Motor neuron (in vitro differentiated cells): Measurements from ENCODE around the gene CDH4. TPM values are rescaled to one million over a fixed set of nuclear protein-coding genes. Genes with fewer than 3 reads are reported as not detected.

Source experiments
- ATAC-seq, 8 experiments: fragments of 200-7000 bp; cut with Tn5 transposase; replicated peaks in 6 of 8; 2 replicates each; pipeline ENCODE4 v1.8.0; 2021; ENCODE audit warnings: mild to moderate bottlenecking in 8 of 8, moderate library complexity in 8 of 8
- H3K27ac ChIP-seq, 2 donors: fragments of 250-450 bp; sonication (Bioruptor Pico); 2 replicates each; pipeline ENCODE4 v1.9.0; 2021; ENCODE audit warnings: antibody characterized with exemption in 2 of 2, mild to moderate bottlenecking in 2 of 2, moderate library complexity in 1 of 2
- H3K4me1 ChIP-seq, 2 donors: fragments of 250-450 bp; sonication (Bioruptor Pico); replicated peaks in 1 of 2; 2 replicates each; pipeline ENCODE4 v1.6.1; 2021; ENCODE audit warnings: antibody characterized with exemption in 2 of 2, mild to moderate bottlenecking in 2 of 2, moderate library complexity in 1 of 2
- H3K4me3 ChIP-seq, 5 donors: fragments of 250-450 bp; sonication (Bioruptor Pico); 2 replicates each; pipeline ENCODE4 v1.9.0; 2021; ENCODE audit warnings: antibody characterized with exemption in 5 of 5, mild to moderate bottlenecking in 5 of 5, moderate library complexity in 4 of 5
- WGBS, 10 experiments: fragments of 450-650 bp; shearing (Covaris generic); methylation state at CpG; one replicate each; pipeline ENCODE4 v1.0.0; 2022; 5-methylcytosine and 5-hydroxymethylcytosine counted together
- in situ Hi-C, 9 experiments: fragments of 400-800 bp; cut with MboI; loops; one replicate each; pipeline ENCODE4 v1.15.0; 2021; ENCODE audit warnings: low sequenced_read_pairs in 9 of 9, low pct_unique_long_range_greater_than_20kb in 2 of 9; ENCODE audit not compliant: unreplicated experiment in 9 of 9
- total RNA-seq, 8 experiments: library from RNA; unstranded; fragments of 300-600 nt; gene quantifications; 2 replicates each; pipeline versions ENCODE4 v1.2.3 to v1.2.4, GENCODE V29; 2022

Gene CDH4
- total RNA-seq, 8 experiments from 2014 or later, result 2.4 to 41.6 (median 12.9) TPM

DNA sequence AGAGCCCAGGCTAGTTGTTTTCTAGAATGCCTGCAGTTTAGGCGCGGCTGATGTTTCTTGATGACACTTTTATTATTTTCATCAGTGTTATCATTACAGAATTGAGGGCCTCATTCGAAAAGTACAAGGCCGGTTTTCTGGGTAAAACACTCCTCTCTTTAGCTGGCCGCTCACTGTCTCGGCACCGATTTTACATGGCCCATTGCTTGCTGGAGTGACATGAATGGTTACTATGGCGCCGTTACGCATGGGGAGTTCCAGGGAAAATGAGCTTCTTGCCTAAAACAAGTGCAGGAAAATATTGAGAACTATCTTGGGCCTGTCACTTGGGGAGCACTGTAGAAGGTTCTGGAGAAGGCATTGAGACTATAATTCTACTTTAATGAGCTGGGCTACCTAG, 317.8 kb downstream of the CDH4 start:
- in situ Hi-C loops, result no loop called here
- peak in 5 of 8 experiments; percentile 41 to 74 (median 71) for ATAC-seq
- peaks cover 36 to 38% of the 10 kb centered on the region in 2 donors for H3K4me1 ChIP-seq
- 12 to 88% (median 31%) methylated on average over 3 to 10 of the region's 10 CpGs; no CpG with 5 or more reads in 2 of the 10 experiments for WGBS, 10 experiments
- no peak overlapping the region for H3K4me3 ChIP-seq
- H3K27ac ChIP-seq, result no peak overlapping the region

- WGBS, 10 experiments, result 26 to 100% (median 73%) methylated on average over 1 to 7 of the region's 14 CpGs; no CpG with 5 or more reads in 3 of the 10 experiments
- ATAC-seq, result peak in 1 of 8 experiments; percentile 28
- in situ Hi-C loops, result no loop called here
- H3K4me3 ChIP-seq, result no peak overlapping the region
- no peak overlapping the region for H3K27ac ChIP-seq
- H3K4me1 ChIP-seq, result peaks cover 36 to 38% of the 10 kb centered on the region in 2 donors
These were observed 318.7 kb downstream of the CDH4 start for GRCh38 chr20:61570646-61571195.

DNA sequence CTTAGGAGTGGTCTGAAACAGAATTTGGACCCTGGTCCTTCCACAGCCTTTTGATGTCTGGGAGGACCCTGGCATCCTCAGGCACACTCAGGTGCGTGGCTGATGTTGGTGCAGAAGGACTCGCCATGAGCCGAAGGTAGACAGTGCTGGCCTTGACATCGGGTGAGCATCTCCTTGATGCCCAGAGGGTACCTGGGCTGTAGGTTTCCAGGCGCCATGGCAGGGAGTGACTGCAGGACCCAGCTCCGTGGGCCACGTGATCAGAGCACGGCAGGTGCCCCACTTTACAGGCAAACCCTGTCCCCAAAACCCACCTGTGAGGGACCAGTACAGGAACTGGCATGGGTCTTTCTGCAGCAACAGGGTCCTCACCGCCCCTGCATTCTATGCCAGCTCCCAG, 319.2 kb downstream of the CDH4 start:
- Histone ChIP-seq H3K4me3 (no peak overlapping the region), H3K27ac (no peak overlapping the region), H3K4me1 (peaks cover 36 to 38% of the 10 kb centered on the region in 2 donors)
- ATAC-seq, result no peak
- in situ Hi-C loops, result no loop called here
- WGBS, 10 experiments, result 40 to 100% (median 100%) methylated on average over 1 to 3 of the region's 9 CpGs; no CpG with 5 or more reads in 7 of the 10 experiments

DNA sequence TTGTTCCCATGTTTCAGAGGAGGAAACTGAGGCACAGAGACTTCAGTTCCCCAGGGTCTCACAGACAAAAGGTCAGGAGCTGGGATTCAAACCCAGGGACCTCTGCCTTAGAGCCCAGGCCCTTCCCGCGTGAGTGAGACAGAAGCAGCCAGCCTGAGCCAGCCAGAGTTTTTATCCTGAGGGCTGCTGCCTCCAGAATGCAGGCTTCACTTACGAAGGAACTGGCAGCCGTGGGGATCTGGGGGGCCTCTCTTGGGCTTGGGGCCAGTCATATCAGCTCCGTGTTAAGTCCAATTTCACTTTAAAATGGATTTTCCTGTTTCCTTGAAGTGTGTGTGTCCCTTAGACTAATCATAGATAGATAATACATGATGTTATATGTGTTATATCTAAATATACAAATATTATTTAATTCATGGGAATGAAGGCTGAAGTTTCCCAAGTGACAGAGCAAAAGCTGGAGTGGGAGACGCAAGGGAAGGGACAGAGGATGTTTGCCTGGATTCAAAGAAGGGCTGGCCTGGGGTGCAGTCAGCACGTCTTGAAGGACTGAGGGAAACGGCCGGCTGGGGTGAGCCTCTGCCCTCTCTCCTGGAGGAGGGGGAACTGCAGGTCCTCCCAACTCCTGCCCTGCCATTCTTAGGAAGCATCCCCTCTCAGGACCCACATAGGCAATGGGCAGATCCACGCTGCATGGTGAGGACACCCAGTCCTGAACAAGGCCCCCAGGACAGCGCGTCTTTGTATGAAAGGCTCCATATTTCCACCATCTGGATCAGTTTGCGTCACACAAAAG, 320.1 kb downstream of the CDH4 start:
- WGBS, 10 experiments, result 34 to 100% (median 75%) methylated on average over 1 to 10 of the region's 13 CpGs; no CpG with 5 or more reads in 2 of the 10 experiments
- Histone ChIP-seq H3K4me3 (no peak overlapping the region), H3K4me1 (peaks cover 28 to 33% of the 10 kb centered on the region in 2 donors), H3K27ac (no peak overlapping the region)
- in situ Hi-C loops, result no loop called here
- ATAC-seq, result peak in 4 of 8 experiments; percentile 37 to 43 (median 40)

DNA sequence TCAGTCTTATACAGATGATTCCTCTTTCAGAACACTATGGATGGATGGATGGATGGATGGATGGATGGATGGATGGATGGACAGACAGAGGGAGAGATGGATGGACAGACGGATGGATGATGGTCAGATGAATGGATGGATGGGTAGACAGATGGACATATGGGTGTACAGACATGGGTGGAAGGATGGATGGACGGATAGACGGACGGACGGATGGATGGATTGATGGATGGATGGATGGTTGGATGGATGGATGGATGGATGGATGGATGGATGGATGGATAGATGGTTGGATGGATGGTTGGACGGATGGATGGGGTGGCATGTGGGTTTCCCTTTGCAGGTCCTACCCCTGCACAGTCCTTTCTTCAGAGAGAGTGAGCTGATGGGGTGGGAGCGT, 320.7 kb downstream of the CDH4 start:
- H3K27ac ChIP-seq, result no peak overlapping the region
- H3K4me3 ChIP-seq, result no peak overlapping the region
- H3K4me1 ChIP-seq, result peaks cover 24 to 28% of the 10 kb centered on the region in 2 donors
- ATAC-seq, result no peak
- in situ Hi-C loops, result no loop called here
- WGBS, 10 experiments, result 35 to 96% (median 72%) methylated on average over 2 to 7 of the region's 7 CpGs; no CpG with 5 or more reads in 1 of the 10 experiments

DNA sequence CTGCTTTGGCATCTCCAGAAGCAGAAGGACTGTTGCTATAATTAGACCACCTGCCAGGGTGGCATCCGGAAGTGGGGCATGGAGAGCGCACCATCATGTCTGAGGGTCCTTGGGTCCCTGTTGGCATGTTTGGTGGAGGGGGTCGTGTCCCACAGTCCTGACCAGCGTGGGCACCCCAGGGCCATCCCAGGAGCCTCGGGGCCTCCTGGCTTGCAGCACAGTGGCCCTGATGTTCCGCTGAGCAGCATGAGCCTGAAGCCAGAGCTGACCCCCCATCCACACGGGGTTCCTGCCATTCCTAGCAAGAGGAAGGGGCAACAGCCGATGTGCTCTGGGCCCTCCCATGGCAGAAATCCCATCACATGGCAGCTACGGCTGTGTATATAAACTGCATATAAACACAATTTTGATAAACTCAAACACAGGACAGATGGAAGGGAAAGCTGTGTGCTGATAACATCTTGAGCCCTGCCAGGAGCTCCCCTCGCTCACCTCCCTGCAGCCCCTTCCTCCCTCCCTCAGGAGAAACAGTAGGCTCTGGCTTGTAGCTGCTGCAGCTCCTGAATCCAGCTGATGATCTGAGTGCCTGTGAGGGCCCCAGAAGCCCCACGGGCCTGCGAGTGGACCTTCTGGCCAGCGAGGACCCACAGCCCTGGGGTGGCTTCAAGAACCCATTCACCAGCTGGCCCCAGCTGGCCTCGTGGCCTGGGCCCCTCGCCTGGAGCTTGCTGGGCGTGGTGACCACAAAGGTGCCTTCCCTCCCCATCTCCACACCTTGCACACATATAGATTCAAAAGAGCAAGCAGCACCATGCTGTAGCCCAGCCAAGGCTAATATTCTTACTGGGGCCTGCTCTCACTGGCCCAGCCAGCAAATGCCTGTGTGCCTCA, 321.6 kb downstream of the CDH4 start:
- H3K4me1 ChIP-seq, result peaks cover 24 to 28% of the 10 kb centered on the region in 2 donors
- WGBS, 10 experiments, result 0 to 100% (median 60%) methylated on average over 1 to 6 of the region's 16 CpGs; no CpG with 5 or more reads in 3 of the 10 experiments
- no peak for ATAC-seq
- no peak overlapping the region for H3K27ac ChIP-seq
- in situ Hi-C loops, result no loop called here
- no peak overlapping the region for H3K4me3 ChIP-seq

DNA sequence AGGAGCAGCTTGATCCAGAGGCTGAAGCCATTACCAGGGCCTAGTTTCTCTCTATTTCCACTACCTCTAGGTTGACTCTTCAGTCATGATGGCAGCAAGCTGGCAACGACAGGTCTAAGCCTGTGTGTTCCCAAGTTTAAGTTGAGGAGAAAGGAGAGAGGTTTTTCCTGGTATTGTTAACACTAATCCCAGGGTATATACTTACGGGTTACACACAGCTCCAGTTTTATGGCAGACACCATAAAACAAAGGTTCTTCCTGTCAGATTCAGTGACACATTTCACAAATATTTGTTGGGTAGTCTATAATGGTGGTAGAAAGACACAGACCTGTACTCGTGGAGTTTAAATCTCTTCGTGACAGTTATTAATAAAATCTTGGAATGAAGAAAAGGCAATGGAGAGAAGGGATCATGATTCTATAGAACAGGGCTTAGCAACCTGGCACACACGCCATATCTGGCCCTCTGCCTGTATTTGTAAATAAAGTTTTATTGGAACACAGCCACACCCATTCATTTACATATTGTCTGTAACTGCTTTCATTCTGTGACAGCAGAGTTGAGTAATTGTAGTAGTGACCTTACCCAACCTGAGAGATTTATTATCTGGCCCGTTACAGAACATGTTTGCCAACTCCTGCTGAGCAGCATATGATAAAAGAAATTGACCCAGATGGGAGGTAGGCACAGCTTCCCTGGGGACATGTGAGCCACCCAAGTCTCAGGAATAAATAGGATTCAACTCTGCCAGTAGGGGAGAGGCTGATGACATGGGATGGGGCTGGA, 323.3 kb downstream of the CDH4 start:
- no peak for ATAC-seq
- peaks cover 12 to 18% of the 10 kb centered on the region in 2 donors for H3K4me1 ChIP-seq
- no peak overlapping the region for H3K4me3 ChIP-seq
- in situ Hi-C loops, result no loop called here
- H3K27ac ChIP-seq, result no peak overlapping the region
- 42 to 100% (median 70%) methylated on average over 1 to 6 of the region's 6 CpGs; no CpG with 5 or more reads in 3 of the 10 experiments for WGBS, 10 experiments

DNA sequence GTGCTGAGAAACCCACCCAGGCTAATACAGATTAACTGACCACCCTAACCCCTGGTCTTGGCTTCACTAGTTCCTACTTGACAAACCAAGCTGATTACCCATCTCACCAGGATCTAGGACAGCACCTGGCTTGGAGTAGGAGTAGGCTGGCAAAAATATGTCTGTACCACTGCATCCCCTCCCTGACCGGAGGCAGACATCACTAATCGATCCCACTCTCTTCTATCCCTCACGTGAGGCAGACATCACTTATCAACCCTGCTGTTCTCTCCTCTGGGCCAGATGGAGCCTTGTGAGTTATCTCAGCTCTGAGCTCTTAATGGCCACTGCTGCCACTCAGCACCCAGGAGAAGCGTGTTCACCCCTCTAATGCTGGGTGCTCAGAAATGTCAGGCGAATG, 324.3 kb downstream of the CDH4 start:
- in situ Hi-C loops, result no loop called here
- Histone ChIP-seq H3K4me1 (peaks cover 2 to 9% of the 10 kb centered on the region in 2 donors), H3K4me3 (no peak overlapping the region), H3K27ac (no peak overlapping the region)
- no peak for ATAC-seq
- 54 to 100% (median 94%) methylated on average over 1 to 5 of the region's 5 CpGs; no CpG with 5 or more reads in 3 of the 10 experiments for WGBS, 10 experiments

GRCh38 chr20:61577065-61577464, 325.0 kb downstream of the CDH4 start:
- no peak overlapping the region for H3K27ac ChIP-seq
- in situ Hi-C loops, result no loop called here
- WGBS, 10 experiments, result 67 to 100% (median 97%) methylated on average over 1 of the region's 1 CpG; no CpG with 5 or more reads in 2 of the 10 experiments
- no peak overlapping the region for H3K4me3 ChIP-seq
- H3K4me1 ChIP-seq, result peaks cover 0 to 12% of the 10 kb centered on the region in 2 donors
- ATAC-seq, result no peak

- peaks cover 12 to 27% of the 10 kb centered on the region in 2 donors for H3K4me1 ChIP-seq
- no peak for ATAC-seq
- 6 to 100% (median 93%) methylated on average over 2 to 7 of the region's 7 CpGs for WGBS, 10 experiments
- no peak overlapping the region for H3K4me3 ChIP-seq
- no peak overlapping the region for H3K27ac ChIP-seq
- in situ Hi-C loops, result no loop called here
These were observed 327.8 kb downstream of the CDH4 start for GRCh38 chr20:61579908-61580307.

DNA sequence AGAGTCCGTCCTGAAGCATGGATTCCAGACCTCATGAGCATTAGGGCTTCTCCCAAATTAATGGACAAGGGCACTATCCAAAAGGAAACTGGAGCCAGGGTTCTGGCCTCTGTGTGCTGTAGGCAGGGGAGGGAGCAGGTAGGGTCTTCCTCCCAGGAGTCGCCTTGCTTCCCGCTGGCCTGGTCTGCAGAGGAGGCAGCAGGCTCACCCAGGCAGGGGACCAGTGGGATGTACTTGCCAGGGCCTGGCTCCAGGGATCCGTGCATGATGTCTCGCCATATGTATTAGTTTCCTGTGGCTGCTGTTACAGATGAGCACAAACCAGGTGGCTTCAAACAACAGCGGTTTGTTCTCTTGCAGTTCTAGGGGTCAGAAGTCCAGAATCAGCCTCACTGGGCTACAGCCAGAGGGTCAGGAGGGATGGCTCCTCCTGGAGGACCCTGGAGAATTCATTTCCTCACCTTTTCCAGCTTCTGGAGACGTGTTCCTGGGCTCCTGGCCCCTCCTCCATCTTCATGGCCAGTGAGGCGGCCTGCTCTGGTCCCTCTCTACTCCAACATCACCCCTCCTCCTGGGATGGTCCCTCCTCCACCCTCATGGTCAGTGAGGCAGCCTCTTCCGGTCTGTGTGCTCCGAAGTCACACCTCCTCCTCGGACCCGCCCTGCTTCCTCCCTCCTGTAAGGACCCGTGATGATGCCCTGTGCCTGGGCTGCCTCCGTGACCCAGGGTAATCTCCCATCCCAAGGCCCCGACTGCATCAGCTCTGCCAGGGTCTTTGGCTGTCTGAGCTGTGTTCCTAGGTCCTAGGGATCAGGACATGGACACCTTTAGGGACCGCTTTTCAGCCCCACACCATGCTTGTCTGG, 329.1 kb downstream of the CDH4 start:
- Histone ChIP-seq H3K4me3 (no peak overlapping the region), H3K4me1 (peaks cover 17 to 30% of the 10 kb centered on the region in 2 donors), H3K27ac (no peak overlapping the region)
- 67 to 100% (median 91%) methylated on average over 1 to 7 of the region's 16 CpGs; no CpG with 5 or more reads in 5 of the 10 experiments for WGBS, 10 experiments
- in situ Hi-C loops, result no loop called here
- ATAC-seq, result peak in 4 of 8 experiments; percentile 40 to 57 (median 50)
